ENCODE data around the gene SLC34A1. TPM values are rescaled to one million over a fixed set of nuclear protein-coding genes. Genes with fewer than 3 reads are reported as not detected.
A peak's percentile ranks its signal among the peaks of the same experiment; 100 is the strongest.

The SLC34A1 gene
- polyA plus RNA-seq, 6 donors from 2014 or later: not detected

DNA sequence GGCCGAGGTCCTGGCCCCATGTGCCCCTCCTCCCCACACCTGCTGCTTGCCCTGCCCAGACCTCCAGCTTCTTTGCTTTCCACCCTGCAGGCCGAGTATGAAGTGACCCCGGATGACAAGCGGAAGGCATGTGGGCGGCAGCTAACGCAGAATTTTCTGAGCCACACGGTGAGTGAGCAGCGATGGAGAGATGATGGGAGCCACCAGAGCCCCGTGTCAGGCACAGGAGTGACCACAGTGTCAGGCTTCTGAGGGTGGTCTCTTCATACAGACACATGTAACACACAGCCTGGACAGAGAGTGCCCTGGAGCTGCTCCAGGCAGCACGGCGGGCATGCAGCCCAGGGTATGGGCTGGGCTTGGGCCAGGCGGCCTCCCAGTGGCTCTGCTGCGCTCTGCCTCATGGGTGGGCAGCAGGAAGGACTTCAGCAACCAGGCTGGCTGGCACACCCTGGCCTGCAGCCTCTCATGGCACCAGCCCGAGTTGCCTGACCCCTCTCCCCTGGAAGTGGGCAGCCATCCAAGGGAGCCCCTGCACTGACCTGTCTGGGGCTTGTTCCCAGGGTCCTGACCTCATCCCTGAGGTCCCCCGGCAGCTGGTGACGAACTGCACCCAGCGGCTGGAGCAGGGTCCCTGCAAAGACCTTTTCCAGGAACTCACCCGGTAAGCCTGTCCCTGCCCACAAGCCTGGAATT lies 48.1 kb downstream of the SLC34A1 start:
- DNase-seq (no peak), ATAC-seq (ENCODE audit: low read depth in 2 of 2) (no peak)
- Mint-ChIP-seq H3K4me3 (peak overlapping the region; percentile 56 to 97 (median 87)), H3K27me3 (no peaks in the 10 kb centered on the region), H3K9me3 (no peaks in the 10 kb centered on the region), H3K36me3 (peaks cover 0 to 8% of the 10 kb centered on the region in 2 donors), H3K4me1 (peaks cover 47 to 69% (median 61%) of the 10 kb centered on the region in 3 donors), H3K27ac (peak overlapping the region; percentile 96 to 99 (median 98))

GRCh38 chr5:177432839-177433657 lies 48.8 kb downstream of the SLC34A1 start:
- peaks cover 40 to 61% (median 60%) of the 10 kb centered on the region in 3 donors for H3K4me1 Mint-ChIP-seq
- no peaks in the 10 kb centered on the region for H3K9me3 Mint-ChIP-seq
- peak overlapping the region in 5 of 6 donors; percentile 68 to 99 (median 84) for H3K27ac Mint-ChIP-seq
- H3K27me3 Mint-ChIP-seq: no peaks in the 10 kb centered on the region
- H3K4me3 Mint-ChIP-seq: peak overlapping the region in 4 of 8 donors; percentile 43 to 83 (median 72)
- peaks cover 0 to 8% of the 10 kb centered on the region in 2 donors for H3K36me3 Mint-ChIP-seq
- DNase-seq (no peak), ATAC-seq (ENCODE audit: low read depth in 2 of 2) (no peak)

GRCh38 chr5:177433658-177434217 lies 49.5 kb downstream of the SLC34A1 start:
- no peaks in the 10 kb centered on the region for H3K27me3 Mint-ChIP-seq
- peaks cover 0 to 8% of the 10 kb centered on the region in 2 donors for H3K36me3 Mint-ChIP-seq
- peak overlapping the region in 2 of 8 donors; percentile 30 to 83 for H3K4me3 Mint-ChIP-seq
- DNase-seq (no peak), ATAC-seq (ENCODE audit: low read depth in 2 of 2) (no peak)
- H3K4me1 Mint-ChIP-seq: peaks cover 40 to 60% (median 59%) of the 10 kb centered on the region in 3 donors
- no peaks in the 10 kb centered on the region for H3K9me3 Mint-ChIP-seq
- H3K27ac Mint-ChIP-seq: peak overlapping the region in 5 of 6 donors; percentile 20 to 96 (median 84)

GRCh38 chr5:177434437-177434836 lies 50.2 kb downstream of the SLC34A1 start:
- no peak for DNase-seq
- H3K4me3 Mint-ChIP-seq: no peak overlapping the region
- H3K9me3 Mint-ChIP-seq: no peaks in the 10 kb centered on the region
- no peak for ATAC-seq (ENCODE audit: low read depth in 2 of 2)
- H3K27me3 Mint-ChIP-seq: no peaks in the 10 kb centered on the region
- H3K27ac Mint-ChIP-seq: peak overlapping the region in 4 of 6 donors; percentile 18 to 82 (median 34)
- H3K4me1 Mint-ChIP-seq: peaks cover 34 to 56% (median 54%) of the 10 kb centered on the region in 3 donors
- H3K36me3 Mint-ChIP-seq: peaks cover under 1 to 10% of the 10 kb centered on the region in 2 donors

DNA sequence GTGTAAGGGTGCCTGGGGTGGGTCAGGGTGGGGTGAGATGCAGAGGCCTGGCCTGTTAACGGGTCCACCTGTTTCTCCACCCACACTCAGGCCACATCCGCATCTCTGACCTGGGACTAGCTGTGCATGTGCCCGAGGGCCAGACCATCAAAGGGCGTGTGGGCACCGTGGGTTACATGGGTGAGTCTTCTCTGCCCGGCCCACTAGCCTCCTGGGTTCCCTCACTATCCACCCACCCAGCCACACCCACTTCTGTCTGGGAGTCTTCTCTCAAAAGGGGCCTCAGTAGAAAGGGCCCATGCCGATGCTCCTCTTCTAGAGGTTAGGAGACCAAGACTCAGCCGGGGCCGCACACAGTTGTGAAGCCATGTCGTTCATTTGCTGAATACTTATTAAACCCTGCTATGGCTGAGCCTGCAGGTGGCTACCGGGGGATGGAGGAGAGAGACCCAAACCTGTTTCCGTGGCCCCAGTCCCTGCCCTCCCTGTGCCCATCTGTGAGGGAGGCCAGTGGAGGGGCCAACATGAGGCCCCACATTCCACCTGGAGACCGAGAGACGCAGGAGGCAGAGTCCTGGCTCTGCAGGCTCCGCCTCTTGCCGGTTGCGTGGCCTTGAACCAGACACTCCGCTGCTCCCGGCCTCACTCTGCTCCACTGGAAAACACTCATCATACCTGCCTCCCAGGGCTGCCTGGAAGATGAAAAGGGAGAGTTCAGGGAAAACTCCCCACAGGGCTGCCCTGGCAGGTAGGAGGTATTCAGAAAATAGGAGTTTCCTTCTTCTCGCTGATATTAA lies 50.9 kb downstream of the SLC34A1 start:
- H3K9me3 Mint-ChIP-seq: no peaks in the 10 kb centered on the region
- no peak for ATAC-seq (ENCODE audit: low read depth in 2 of 2)
- no peak overlapping the region for H3K4me3 Mint-ChIP-seq
- no peak for DNase-seq
- H3K27me3 Mint-ChIP-seq: no peaks in the 10 kb centered on the region
- peaks cover 33 to 53% (median 49%) of the 10 kb centered on the region in 3 donors for H3K4me1 Mint-ChIP-seq
- H3K36me3 Mint-ChIP-seq: peaks cover 7 to 15% of the 10 kb centered on the region in 2 donors
- peak overlapping the region in 3 of 6 donors; percentile 41 to 72 (median 62) for H3K27ac Mint-ChIP-seq

DNA sequence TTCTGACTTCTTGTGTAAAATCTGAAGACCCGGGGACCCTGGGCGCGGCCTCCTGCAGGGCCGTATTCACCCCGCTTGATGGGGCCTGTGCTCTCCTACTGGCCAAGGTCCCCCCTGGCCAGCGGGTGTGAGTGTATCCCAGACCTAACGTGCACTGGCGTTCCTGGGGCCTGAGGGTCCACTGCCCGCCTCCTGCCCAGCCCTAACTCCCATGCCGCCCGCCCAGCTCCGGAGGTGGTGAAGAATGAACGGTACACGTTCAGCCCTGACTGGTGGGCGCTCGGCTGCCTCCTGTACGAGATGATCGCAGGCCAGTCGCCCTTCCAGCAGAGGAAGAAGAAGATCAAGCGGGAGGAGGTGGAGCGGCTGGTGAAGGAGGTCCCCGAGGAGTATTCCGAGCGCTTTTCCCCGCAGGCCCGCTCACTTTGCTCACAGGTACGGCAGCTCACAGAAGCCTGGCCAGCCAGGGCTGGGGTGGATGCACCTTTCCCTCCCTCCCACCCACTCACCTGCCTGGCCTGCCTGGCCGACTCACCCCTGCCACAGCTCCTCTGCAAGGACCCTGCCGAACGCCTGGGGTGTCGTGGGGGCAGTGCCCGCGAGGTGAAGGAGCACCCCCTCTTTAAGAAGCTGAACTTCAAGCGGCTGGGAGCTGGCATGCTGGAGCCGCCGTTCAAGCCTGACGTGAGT lies 51.8 kb downstream of the SLC34A1 start:
- ATAC-seq (ENCODE audit: low read depth in 2 of 2) (no peak), DNase-seq (no peak)
- Mint-ChIP-seq H3K4me3 (no peak overlapping the region), H3K4me1 (peaks cover 25 to 45% (median 40%) of the 10 kb centered on the region in 3 donors), H3K27ac (peak overlapping the region in 1 of 6 donors; percentile 93), H3K36me3 (peaks cover 7 to 15% of the 10 kb centered on the region in 2 donors), H3K9me3 (no peaks in the 10 kb centered on the region), H3K27me3 (no peaks in the 10 kb centered on the region)

- Mint-ChIP-seq H3K4me3 (peak overlapping the region in 1 of 8 donors; percentile 65), H3K4me1 (peaks cover 18 to 33% (median 27%) of the 10 kb centered on the region in 3 donors), H3K27ac (peak overlapping the region in 3 of 6 donors; percentile 63 to 70 (median 67)), H3K9me3 (no peaks in the 10 kb centered on the region), H3K36me3 (peaks cover 7 to 15% of the 10 kb centered on the region in 2 donors), H3K27me3 (no peaks in the 10 kb centered on the region)
- no peak for DNase-seq
- no peak for ATAC-seq (ENCODE audit: low read depth in 2 of 2)
Observed at GRCh38 chr5:177437623-177438022, 53.4 kb downstream of the SLC34A1 start.

DNA sequence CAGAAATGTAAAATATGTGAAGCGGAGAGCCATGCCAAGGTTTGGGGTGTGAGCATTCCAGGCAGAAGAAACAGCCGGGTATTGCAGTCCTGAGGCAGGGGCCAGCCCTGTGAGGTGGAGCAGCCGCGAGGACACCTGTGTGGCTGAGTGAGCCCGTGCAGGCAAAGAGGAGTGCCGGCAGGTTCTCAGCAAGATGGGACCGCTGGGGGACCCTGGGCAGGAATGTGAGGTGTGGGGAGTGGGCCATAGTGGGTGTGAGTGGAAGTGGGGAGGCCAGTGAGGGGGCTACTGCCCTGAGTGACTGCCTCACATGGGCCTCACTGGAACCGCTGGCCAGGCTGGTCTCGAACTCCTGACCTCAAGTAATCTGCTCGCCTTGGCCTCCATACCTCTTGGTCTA lies 54.2 kb downstream of the SLC34A1 start:
- peaks cover 7 to 15% of the 10 kb centered on the region in 2 donors for H3K36me3 Mint-ChIP-seq
- H3K4me3 Mint-ChIP-seq: no peak overlapping the region
- H3K4me1 Mint-ChIP-seq: peaks cover 18 to 25% (median 19%) of the 10 kb centered on the region in 3 donors
- no peak for DNase-seq
- peak overlapping the region in 3 of 6 donors; percentile 67 to 90 (median 89) for H3K27ac Mint-ChIP-seq
- no peaks in the 10 kb centered on the region for H3K27me3 Mint-ChIP-seq
- ATAC-seq (ENCODE audit: low read depth in 2 of 2): no peak
- H3K9me3 Mint-ChIP-seq: no peaks in the 10 kb centered on the region

DNA sequence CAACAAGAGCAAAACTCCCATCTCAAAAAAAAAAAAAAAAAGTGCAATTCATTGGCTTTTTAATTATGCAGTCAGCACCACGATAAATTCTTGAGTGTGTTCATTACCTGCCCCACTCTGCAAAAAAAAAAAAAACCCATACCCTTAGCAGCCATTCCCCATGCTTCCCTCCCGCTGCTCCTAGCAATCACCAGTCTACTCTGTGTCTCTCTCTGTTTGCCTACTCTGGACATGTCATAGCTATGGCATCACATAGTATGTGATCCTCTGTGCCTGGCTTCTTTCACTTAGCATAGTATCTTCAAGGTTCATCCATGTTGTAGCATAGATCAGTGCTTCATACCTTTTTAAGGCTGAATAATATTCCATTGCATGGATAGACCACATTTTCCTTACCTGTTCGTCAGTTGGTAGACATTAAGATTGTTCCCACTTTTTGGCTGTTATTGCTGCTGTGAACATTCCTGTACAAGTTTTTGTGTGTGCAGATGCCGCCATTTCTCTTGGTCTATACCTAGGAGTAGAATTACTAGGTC lies 55.4 kb downstream of the SLC34A1 start:
- Mint-ChIP-seq H3K27ac (peak overlapping the region in 3 of 6 donors; percentile 44 to 75 (median 64)), H3K4me1 (peaks cover 26 to 34% (median 26%) of the 10 kb centered on the region in 3 donors), H3K4me3 (peak overlapping the region in 1 of 8 donors; percentile 28)

DNA sequence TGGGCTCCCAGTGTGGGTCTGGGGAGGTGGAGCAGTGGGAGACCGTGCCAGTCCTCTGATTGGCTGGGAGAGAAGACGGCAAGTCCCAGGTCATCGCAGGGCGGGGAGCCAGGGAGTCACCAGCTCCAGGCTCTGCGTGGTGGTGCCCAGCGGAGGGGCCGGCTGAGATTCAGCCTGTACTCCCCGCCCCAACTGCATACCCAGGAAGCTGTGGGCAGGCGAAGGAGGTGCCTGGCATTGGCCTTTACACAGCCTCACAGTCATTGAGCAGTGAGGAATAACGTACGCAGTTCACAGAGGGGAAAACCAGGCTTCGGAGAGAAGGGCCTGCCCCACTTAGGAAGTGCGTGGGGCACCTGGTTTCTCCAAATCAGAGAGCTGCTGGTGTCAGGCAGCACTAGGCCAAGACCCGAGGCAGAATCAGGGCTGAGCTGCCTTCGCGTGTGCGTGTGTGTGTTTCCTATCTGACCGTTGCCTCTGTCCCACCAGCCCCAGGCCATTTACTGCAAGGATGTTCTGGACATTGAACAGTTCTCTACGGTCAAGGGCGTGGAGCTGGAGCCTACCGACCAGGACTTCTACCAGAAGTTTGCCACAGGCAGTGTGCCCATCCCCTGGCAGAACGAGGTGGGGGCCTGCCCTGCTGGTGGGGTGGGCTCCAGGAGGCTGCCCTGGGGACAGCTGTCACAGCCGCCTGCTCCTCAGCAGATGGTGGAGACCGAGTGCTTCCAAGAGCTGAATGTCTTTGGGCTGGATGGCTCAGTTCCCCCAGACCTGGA lies 56.2 kb downstream of the SLC34A1 start:
- peak overlapping the region in 1 of 8 donors; percentile 28 for H3K4me3 Mint-ChIP-seq
- no peaks in the 10 kb centered on the region for H3K9me3 Mint-ChIP-seq
- ATAC-seq (ENCODE audit: low read depth in 2 of 2): no peak
- no peaks in the 10 kb centered on the region for H3K27me3 Mint-ChIP-seq
- peaks cover 31 to 42% (median 34%) of the 10 kb centered on the region in 3 donors for H3K4me1 Mint-ChIP-seq
- H3K36me3 Mint-ChIP-seq: peaks cover 7 to 15% of the 10 kb centered on the region in 2 donors
- peak overlapping the region in 4 of 6 donors; percentile 44 to 87 (median 70) for H3K27ac Mint-ChIP-seq
- no peak for DNase-seq

More for the DNA sequence above, 55.4 kb downstream of the SLC34A1 start:
- Mint-ChIP-seq H3K27me3 (no peaks in the 10 kb centered on the region), H3K36me3 (peaks cover 7 to 15% of the 10 kb centered on the region in 2 donors), H3K9me3 (no peaks in the 10 kb centered on the region)
- no peak for DNase-seq
- ATAC-seq (ENCODE audit: low read depth in 2 of 2): no peak

DNA sequence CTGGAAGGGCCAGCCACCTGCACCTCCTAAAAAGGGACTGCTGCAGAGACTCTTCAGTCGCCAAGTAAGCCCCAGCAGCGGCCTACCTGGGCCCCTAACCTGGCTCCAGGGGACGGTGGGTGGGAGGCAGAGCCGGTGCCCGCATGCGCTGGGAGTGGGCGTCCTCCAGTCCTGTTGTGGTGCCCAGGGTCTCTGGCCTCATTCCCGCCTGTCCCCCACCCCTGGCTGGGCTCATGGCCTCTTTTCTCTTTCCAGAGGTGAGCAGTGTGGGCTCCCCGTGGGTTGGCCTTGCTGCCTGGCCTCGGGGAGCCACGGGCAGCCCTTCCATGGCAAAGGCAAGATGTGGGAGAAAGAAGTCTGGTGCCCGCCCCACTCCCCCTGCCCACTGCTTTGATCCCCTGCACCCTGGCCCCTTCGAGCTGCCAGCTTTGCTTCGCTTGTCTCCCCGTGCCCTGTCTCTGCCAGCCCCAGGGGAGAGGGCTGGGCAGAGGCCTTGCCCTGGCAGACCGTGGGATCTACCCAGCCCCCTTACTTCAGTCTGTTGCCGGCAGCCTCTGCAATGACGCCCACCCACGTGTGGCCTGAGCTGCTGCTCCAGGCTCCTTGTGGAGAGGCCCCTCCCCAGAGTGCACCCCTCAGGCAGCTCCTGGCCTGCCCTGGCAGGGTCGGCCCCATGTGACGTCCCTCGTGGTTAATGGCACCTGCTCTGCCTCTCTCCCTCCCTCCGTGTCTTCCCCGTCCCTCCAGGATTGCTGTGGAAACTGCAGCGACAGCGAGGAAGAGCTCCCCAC lies 57.0 kb downstream of the SLC34A1 start:
- ATAC-seq (ENCODE audit: low read depth in 2 of 2): no peak
- peaks cover 7 to 15% of the 10 kb centered on the region in 2 donors for H3K36me3 Mint-ChIP-seq

More for the DNA sequence above, 57.0 kb downstream of the SLC34A1 start:
- H3K4me1 Mint-ChIP-seq: peaks cover 39 to 50% (median 41%) of the 10 kb centered on the region in 3 donors
- H3K4me3 Mint-ChIP-seq: no peak overlapping the region
- no peaks in the 10 kb centered on the region for H3K9me3 Mint-ChIP-seq
- peak overlapping the region in 1 of 6 donors; percentile 84 for H3K27ac Mint-ChIP-seq
- H3K27me3 Mint-ChIP-seq: no peaks in the 10 kb centered on the region
- no peak for DNase-seq
